Liver (tissue), 9 donors: Measurements from ENCODE around the gene VEGFA. TPM values are rescaled to one million over a fixed set of nuclear protein-coding genes. Genes with fewer than 3 reads are reported as not detected.

Experiments
- DNase-seq: peaks from one replicate; pipeline ENCODE4 v3.0.0-alpha.2; 2017; ENCODE audit warnings: low spot score
- H3K27ac ChIP-seq, 2 donors: one replicate each; pipeline ENCODE4 v1.7.0; 2013; ENCODE audit warnings: inconsistent platforms in 2 of 2, low read length in 2 of 2, control low read depth in 1 of 2, low read depth in 1 of 2, mild to moderate bottlenecking in 1 of 2
- H3K27me3 ChIP-seq, 4 donors: one replicate each; pipeline versions ENCODE4 v1.6.1 to v1.7.0; 2013; ENCODE audit warnings: low read length in 3 of 4, inconsistent platforms in 1 of 4, mild to moderate bottlenecking in 1 of 4, moderate library complexity in 1 of 4; ENCODE audit not compliant: control insufficient read depth in 4 of 4, insufficient read depth in 4 of 4
- H3K36me3 ChIP-seq, 4 donors: one replicate each; pipeline versions ENCODE4 v1.6.1 to v1.7.0; 2013; ENCODE audit warnings: low read length in 3 of 4, mild to moderate bottlenecking in 3 of 4, low read depth in 1 of 4, moderate library complexity in 1 of 4; ENCODE audit not compliant: control insufficient read depth in 4 of 4, insufficient read depth in 3 of 4
- H3K4me1 ChIP-seq, 4 donors: one replicate each; pipeline versions ENCODE4 v1.6.1 to v1.7.0; 2013; ENCODE audit warnings: low read length in 3 of 4, mild to moderate bottlenecking in 3 of 4, moderate library complexity in 1 of 4; ENCODE audit not compliant: control insufficient read depth in 4 of 4, insufficient read depth in 4 of 4
- H3K4me3 ChIP-seq, 3 donors: one replicate each; pipeline versions ENCODE4 v1.6.1 to v1.7.0; 2013; ENCODE audit warnings: low read length in 3 of 3, control low read depth in 1 of 3, low read depth in 1 of 3, mild to moderate bottlenecking in 1 of 3
- H3K9ac ChIP-seq, 2 donors: one replicate each; pipeline ENCODE4 v1.7.0; 2013; ENCODE audit warnings: low read length in 2 of 2, mild to moderate bottlenecking in 2 of 2, moderate library complexity in 2 of 2, control low read depth in 1 of 2, low read depth in 1 of 2
- H3K9me3 ChIP-seq, 4 donors: one replicate each; pipeline versions ENCODE4 v1.6.1 to v1.7.0; 2013; ENCODE audit warnings: low read length in 3 of 4; ENCODE audit not compliant: control insufficient read depth in 4 of 4
- EGR1 ChIP-seq, 2 donors: IDR thresholded peaks; 2 replicates each; pipeline ENCODE4 v1.6.1; 2016 to 2018; ENCODE audit warnings: antibody characterized with exemption in 2 of 2, low read depth in 2 of 2
- FOXA1 ChIP-seq: IDR thresholded peaks from 2 replicates; pipeline ENCODE4 v1.6.1; 2016; ENCODE audit warnings: antibody characterized with exemption
- FOXA2 ChIP-seq: IDR thresholded peaks from 2 replicates; pipeline ENCODE4 v1.6.1; 2016; ENCODE audit warnings: antibody characterized with exemption
- GABPA ChIP-seq, 2 donors: IDR thresholded peaks in 1 of 2; conservative IDR thresholded peaks in 1 of 2; 2 replicates each; pipeline ENCODE4 v1.6.1; 2016; ENCODE audit warnings: antibody characterized with exemption in 2 of 2, mild to moderate bottlenecking in 1 of 2, moderate library complexity in 1 of 2
- HNF4A ChIP-seq, 2 donors: conservative IDR thresholded peaks; 2 replicates each; pipeline ENCODE4 v1.6.1; 2016; ENCODE audit warnings: antibody characterized with exemption in 2 of 2, mild to moderate bottlenecking in 2 of 2
- HNF4G ChIP-seq: IDR thresholded peaks from 2 replicates; pipeline ENCODE4 v1.6.1; 2016; ENCODE audit warnings: antibody characterized with exemption
- JUND ChIP-seq, 2 donors: IDR thresholded peaks; 2 replicates each; pipeline ENCODE4 v1.6.1; 2016; ENCODE audit warnings: antibody characterized with exemption in 2 of 2
- MAX ChIP-seq: IDR thresholded peaks from 2 replicates; pipeline ENCODE4 v1.6.1; 2016; ENCODE audit warnings: antibody characterized with exemption
- NR2F2 ChIP-seq: IDR thresholded peaks from 2 replicates; pipeline ENCODE4 v1.6.1; 2016; ENCODE audit warnings: antibody characterized with exemption
- RAD21 ChIP-seq, 2 donors: IDR thresholded peaks; 2 replicates each; pipeline ENCODE4 v1.6.1; 2016; ENCODE audit warnings: antibody characterized with exemption in 2 of 2, mild to moderate bottlenecking in 2 of 2
- RXRA ChIP-seq, 2 donors: IDR thresholded peaks; 2 replicates each; pipeline ENCODE4 v1.6.1; 2017 to 2018; ENCODE audit warnings: antibody characterized with exemption in 2 of 2, mild to moderate bottlenecking in 1 of 2
- SP1 ChIP-seq: IDR thresholded peaks from 2 replicates; pipeline ENCODE4 v1.6.1; 2018; ENCODE audit warnings: antibody characterized with exemption, mild to moderate bottlenecking
- TAF1 ChIP-seq: conservative IDR thresholded peaks from 2 replicates; pipeline ENCODE4 v1.6.1; 2016; ENCODE audit warnings: antibody characterized with exemption, mild to moderate bottlenecking
- YY1 ChIP-seq: IDR thresholded peaks from 2 replicates; pipeline ENCODE4 v1.6.1; 2016; ENCODE audit warnings: antibody characterized with exemption, mild to moderate bottlenecking
- whole genome bisulfite sequencing: extraction: QIAGEN DNeasy Blood & Tissue Kit; methylation state at CpG from one replicate; pipeline ENCODE4 v1.1.7; 2013; 5-methylcytosine and 5-hydroxymethylcytosine counted together
- polyA plus RNA-seq, 2 donors: library from polyadenylated mRNA; stranded (reverse) in 1 of 2; unstranded in 1 of 2; fragments of 200-250 nt in 1 of 2; fragments of >200 nt in 1 of 2; fragmentation: Nextera tagmentation in 1 of 2; extraction: Ambion mirVana in 1 of 2; gene quantifications; one replicate each; pipeline versions ENCODE4 v1.2.1 to v1.2.3, GENCODE V29; 2013 to 2015
- total RNA-seq, 2 donors: library from RNA; depleted of rRNA; stranded (reverse); fragments of >200 nt; gene quantifications; one replicate each; pipeline ENCODE4 v1.2.3, GENCODE V29; 2014
- TF ChIP-seq, protein P1 (sequence below): fragments of 150-350 bp; IDR thresholded peaks from 2 replicates; pipeline ENCODE4 v1.5.1; 2017; ENCODE audit warnings: improper control_type of control experiment, low read depth, low read length; ENCODE audit not compliant: missing input control
- TF ChIP-seq, protein P2 (sequence below): IDR thresholded peaks from 2 replicates; pipeline ENCODE4 v1.6.1; 2016; ENCODE audit warnings: antibody characterized with exemption, mild to moderate bottlenecking
- TF ChIP-seq, protein P3 (sequence below): IDR thresholded peaks from 2 replicates; pipeline ENCODE4 v1.6.1; 2016; ENCODE audit warnings: antibody characterized with exemption
- TF ChIP-seq, protein P4 (sequence below): IDR thresholded peaks from 2 replicates; pipeline ENCODE4 v1.6.1; 2016; ENCODE audit warnings: antibody characterized with exemption
- donor health status: healthy.
- donor health status: healthy.
- donor health status: healthy.
- donor health status: healthy.
- donor health status: healthy.

Gene VEGFA
- total and polyA plus RNA-seq, 4 donors: 14.7 to 160 (median 65.2) TPM

- no peaks in the 10 kb centered on the region for H3K4me1 ChIP-seq
- no peaks in the 10 kb centered on the region for H3K9me3 ChIP-seq
- DNase-seq: no peak
- WGBS: 91% methylated on average over 2 of the region's 2 CpGs
- no peak overlapping the region for H3K4me3 ChIP-seq
- TF ChIP-seq FOXA2: no peak
- H3K27me3 ChIP-seq: no peaks in the 10 kb centered on the region
- H3K36me3 ChIP-seq: no peaks in the 10 kb centered on the region
- H3K27ac ChIP-seq: no peak overlapping the region
- H3K9ac ChIP-seq: no peak overlapping the region
Observed at GRCh38 chr6:43746071-43746470, 23.9 kb upstream of the VEGFA start.

- Histone ChIP-seq H3K4me1 (no peaks in the 10 kb centered on the region), H3K9ac (no peak overlapping the region), H3K27ac (no peak overlapping the region), H3K4me3 (no peak overlapping the region), H3K27me3 (no peaks in the 10 kb centered on the region), H3K9me3 (no peaks in the 10 kb centered on the region), H3K36me3 (no peaks in the 10 kb centered on the region)
- no peak for TF ChIP-seq RAD21 (IDR thresholded peaks at IDR 0.05)
- TF ChIP-seq GABPA (IDR thresholded peaks at IDR 0.05 in 1 of 2, conservative IDR thresholded peaks at IDR 0.05 in 1 of 2): no peak
- TF ChIP-seq FOXA1: no peak
- TF ChIP-seq NR2F2: no peak
- TF ChIP-seq, protein P1, sequence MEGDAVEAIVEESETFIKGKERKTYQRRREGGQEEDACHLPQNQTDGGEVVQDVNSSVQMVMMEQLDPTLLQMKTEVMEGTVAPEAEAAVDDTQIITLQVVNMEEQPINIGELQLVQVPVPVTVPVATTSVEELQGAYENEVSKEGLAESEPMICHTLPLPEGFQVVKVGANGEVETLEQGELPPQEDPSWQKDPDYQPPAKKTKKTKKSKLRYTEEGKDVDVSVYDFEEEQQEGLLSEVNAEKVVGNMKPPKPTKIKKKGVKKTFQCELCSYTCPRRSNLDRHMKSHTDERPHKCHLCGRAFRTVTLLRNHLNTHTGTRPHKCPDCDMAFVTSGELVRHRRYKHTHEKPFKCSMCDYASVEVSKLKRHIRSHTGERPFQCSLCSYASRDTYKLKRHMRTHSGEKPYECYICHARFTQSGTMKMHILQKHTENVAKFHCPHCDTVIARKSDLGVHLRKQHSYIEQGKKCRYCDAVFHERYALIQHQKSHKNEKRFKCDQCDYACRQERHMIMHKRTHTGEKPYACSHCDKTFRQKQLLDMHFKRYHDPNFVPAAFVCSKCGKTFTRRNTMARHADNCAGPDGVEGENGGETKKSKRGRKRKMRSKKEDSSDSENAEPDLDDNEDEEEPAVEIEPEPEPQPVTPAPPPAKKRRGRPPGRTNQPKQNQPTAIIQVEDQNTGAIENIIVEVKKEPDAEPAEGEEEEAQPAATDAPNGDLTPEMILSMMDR: no peak
- TF ChIP-seq, protein P2, sequence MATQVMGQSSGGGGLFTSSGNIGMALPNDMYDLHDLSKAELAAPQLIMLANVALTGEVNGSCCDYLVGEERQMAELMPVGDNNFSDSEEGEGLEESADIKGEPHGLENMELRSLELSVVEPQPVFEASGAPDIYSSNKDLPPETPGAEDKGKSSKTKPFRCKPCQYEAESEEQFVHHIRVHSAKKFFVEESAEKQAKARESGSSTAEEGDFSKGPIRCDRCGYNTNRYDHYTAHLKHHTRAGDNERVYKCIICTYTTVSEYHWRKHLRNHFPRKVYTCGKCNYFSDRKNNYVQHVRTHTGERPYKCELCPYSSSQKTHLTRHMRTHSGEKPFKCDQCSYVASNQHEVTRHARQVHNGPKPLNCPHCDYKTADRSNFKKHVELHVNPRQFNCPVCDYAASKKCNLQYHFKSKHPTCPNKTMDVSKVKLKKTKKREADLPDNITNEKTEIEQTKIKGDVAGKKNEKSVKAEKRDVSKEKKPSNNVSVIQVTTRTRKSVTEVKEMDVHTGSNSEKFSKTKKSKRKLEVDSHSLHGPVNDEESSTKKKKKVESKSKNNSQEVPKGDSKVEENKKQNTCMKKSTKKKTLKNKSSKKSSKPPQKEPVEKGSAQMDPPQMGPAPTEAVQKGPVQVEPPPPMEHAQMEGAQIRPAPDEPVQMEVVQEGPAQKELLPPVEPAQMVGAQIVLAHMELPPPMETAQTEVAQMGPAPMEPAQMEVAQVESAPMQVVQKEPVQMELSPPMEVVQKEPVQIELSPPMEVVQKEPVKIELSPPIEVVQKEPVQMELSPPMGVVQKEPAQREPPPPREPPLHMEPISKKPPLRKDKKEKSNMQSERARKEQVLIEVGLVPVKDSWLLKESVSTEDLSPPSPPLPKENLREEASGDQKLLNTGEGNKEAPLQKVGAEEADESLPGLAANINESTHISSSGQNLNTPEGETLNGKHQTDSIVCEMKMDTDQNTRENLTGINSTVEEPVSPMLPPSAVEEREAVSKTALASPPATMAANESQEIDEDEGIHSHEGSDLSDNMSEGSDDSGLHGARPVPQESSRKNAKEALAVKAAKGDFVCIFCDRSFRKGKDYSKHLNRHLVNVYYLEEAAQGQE: no peak
- TF ChIP-seq HNF4G: no peak
- no peak for TF ChIP-seq EGR1 (IDR thresholded peaks at IDR 0.05; ENCODE audit: low read depth in 2 of 2)
- TF ChIP-seq FOXA2: no peak
- TF ChIP-seq TAF1: no peak
- TF ChIP-seq HNF4A (conservative IDR thresholded peaks at IDR 0.05): no peak
- TF ChIP-seq, protein P3, sequence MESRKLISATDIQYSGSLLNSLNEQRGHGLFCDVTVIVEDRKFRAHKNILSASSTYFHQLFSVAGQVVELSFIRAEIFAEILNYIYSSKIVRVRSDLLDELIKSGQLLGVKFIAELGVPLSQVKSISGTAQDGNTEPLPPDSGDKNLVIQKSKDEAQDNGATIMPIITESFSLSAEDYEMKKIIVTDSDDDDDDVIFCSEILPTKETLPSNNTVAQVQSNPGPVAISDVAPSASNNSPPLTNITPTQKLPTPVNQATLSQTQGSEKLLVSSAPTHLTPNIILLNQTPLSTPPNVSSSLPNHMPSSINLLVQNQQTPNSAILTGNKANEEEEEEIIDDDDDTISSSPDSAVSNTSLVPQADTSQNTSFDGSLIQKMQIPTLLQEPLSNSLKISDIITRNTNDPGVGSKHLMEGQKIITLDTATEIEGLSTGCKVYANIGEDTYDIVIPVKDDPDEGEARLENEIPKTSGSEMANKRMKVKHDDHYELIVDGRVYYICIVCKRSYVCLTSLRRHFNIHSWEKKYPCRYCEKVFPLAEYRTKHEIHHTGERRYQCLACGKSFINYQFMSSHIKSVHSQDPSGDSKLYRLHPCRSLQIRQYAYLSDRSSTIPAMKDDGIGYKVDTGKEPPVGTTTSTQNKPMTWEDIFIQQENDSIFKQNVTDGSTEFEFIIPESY: no peak
- no peak for TF ChIP-seq MAX
- TF ChIP-seq RXRA (IDR thresholded peaks at IDR 0.05): no peak
- no peak for TF ChIP-seq JUND (IDR thresholded peaks at IDR 0.05)
- TF ChIP-seq SP1: no peak
- TF ChIP-seq, protein P4, sequence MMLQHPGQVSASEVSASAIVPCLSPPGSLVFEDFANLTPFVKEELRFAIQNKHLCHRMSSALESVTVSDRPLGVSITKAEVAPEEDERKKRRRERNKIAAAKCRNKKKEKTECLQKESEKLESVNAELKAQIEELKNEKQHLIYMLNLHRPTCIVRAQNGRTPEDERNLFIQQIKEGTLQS: no peak
- no peak for TF ChIP-seq YY1
- no peak for DNase-seq
- 72% methylated on average over 13 of the region's 13 CpGs for WGBS
Observed at GRCh38 chr6:43746613-43747102, 23.4 kb upstream of the VEGFA start.
